SK-N-SH (cell line): ENCODE results near the gene SPRY1. TPM values are rescaled to one million over a fixed set of nuclear protein-coding genes. Genes with fewer than 3 reads are reported as not detected.
A peak's percentile ranks its signal among the peaks of the same experiment; 100 is the strongest.

Experiments
- CHD2 ChIP-seq: fragments of 150-350 bp; IDR thresholded peaks from 2 replicates; pipeline ENCODE4 v1.6.1; 2018; ENCODE audit warnings: low read length; ENCODE audit not compliant: partially characterized antibody
- ELF1 ChIP-seq: IDR thresholded peaks from 2 replicates; pipeline ENCODE4 v1.4.0; 2012
- EP300 ChIP-seq, 2 experiments: IDR thresholded peaks; 2 replicates each; pipeline versions ENCODE4 v1.4.0 to v1.6.1; 2012; ENCODE audit warnings: borderline replicate concordance in 1 of 2, low read depth in 1 of 2, low read length in 1 of 2
- FOSL2 ChIP-seq: IDR thresholded peaks from 2 replicates; pipeline ENCODE4 v1.4.0; 2012; ENCODE audit warnings: low read depth, mild to moderate bottlenecking, moderate library complexity, borderline replicate concordance
- FOXJ3 ChIP-seq: sonication (generic); formaldehyde crosslinking; IDR thresholded peaks from 2 replicates; pipeline ENCODE4 v1.5.1; 2020; ENCODE audit warnings: mild to moderate bottlenecking, missing genetic modification reagents
- FOXM1 ChIP-seq: IDR thresholded peaks from 2 replicates; pipeline ENCODE4 v1.4.0; 2012; ENCODE audit warnings: low read depth, mild to moderate bottlenecking
- GABPA ChIP-seq: IDR thresholded peaks from 2 replicates; pipeline ENCODE4 v1.4.0; 2012; ENCODE audit warnings: low read depth, mild to moderate bottlenecking
- MEF2A ChIP-seq: IDR thresholded peaks from 2 replicates; pipeline ENCODE4 v1.4.0; 2012; ENCODE audit warnings: low read depth, borderline replicate concordance
- MXI1 ChIP-seq: IDR thresholded peaks from 2 replicates; pipeline ENCODE4 v1.6.1; 2012; ENCODE audit warnings: mild to moderate bottlenecking, low read depth, low read length, improper control_type of control experiment
- NFIC ChIP-seq: IDR thresholded peaks from 2 replicates; pipeline ENCODE4 v1.4.0; 2012; ENCODE audit warnings: borderline replicate concordance
- POLR2AphosphoS5 ChIP-seq: IDR thresholded peaks from 2 replicates; pipeline ENCODE4 v1.6.1; 2012; ENCODE audit warnings: low read depth, low read length
- RAD21 ChIP-seq: IDR thresholded peaks from 2 replicates; pipeline ENCODE4 v1.6.1; 2012; ENCODE audit warnings: mild to moderate bottlenecking, low read length
- SMC3 ChIP-seq: IDR thresholded peaks from 2 replicates; pipeline ENCODE4 v1.6.1; 2012; ENCODE audit warnings: low read depth, low read length, improper control_type of control experiment
- TAF1 ChIP-seq: IDR thresholded peaks from 2 replicates; pipeline ENCODE4 v1.6.1; 2012; ENCODE audit warnings: low read depth, mild to moderate bottlenecking, low read length, moderate library complexity, borderline replicate concordance
- YY1 ChIP-seq: IDR thresholded peaks from 2 replicates; pipeline ENCODE4 v1.4.0; 2012; ENCODE audit warnings: low read depth, mild to moderate bottlenecking
- polyA plus RNA-seq, 3 experiments: library from polyadenylated mRNA; depleted of rRNA; stranded (reverse); fragments of >200 nt; gene quantifications; 2 replicates each; pipeline ENCODE4 v1.2.3, GENCODE V29; 2012
- TF ChIP-seq, protein P1 (sequence below): fragments of 150-350 bp; IDR thresholded peaks from 2 replicates; pipeline ENCODE4 v1.6.1; 2017; ENCODE audit warnings: antibody characterized with exemption, low read length, low read depth, borderline replicate concordance
- TF ChIP-seq, protein P2 (sequence below): fragments of 200-600 bp; sonication (generic); IDR thresholded peaks from 2 replicates; pipeline ENCODE4 v1.6.1; 2017; ENCODE audit warnings: antibody characterized with exemption, mild to moderate bottlenecking, moderate library complexity
- TF ChIP-seq, protein P3 (sequence below): IDR thresholded peaks from 2 replicates; pipeline ENCODE4 v1.4.0; 2012; ENCODE audit warnings: low read depth, borderline replicate concordance
- TF ChIP-seq, protein P4 (sequence below): IDR thresholded peaks from 2 replicates; pipeline ENCODE4 v1.6.1; 2012; ENCODE audit warnings: mild to moderate bottlenecking, low read depth, low read length, moderate library complexity

The SPRY1 gene
- polyA plus RNA-seq, 1 of the 3 experiments (the other 2 are of a cell fraction), result 12.4 TPM

DNA sequence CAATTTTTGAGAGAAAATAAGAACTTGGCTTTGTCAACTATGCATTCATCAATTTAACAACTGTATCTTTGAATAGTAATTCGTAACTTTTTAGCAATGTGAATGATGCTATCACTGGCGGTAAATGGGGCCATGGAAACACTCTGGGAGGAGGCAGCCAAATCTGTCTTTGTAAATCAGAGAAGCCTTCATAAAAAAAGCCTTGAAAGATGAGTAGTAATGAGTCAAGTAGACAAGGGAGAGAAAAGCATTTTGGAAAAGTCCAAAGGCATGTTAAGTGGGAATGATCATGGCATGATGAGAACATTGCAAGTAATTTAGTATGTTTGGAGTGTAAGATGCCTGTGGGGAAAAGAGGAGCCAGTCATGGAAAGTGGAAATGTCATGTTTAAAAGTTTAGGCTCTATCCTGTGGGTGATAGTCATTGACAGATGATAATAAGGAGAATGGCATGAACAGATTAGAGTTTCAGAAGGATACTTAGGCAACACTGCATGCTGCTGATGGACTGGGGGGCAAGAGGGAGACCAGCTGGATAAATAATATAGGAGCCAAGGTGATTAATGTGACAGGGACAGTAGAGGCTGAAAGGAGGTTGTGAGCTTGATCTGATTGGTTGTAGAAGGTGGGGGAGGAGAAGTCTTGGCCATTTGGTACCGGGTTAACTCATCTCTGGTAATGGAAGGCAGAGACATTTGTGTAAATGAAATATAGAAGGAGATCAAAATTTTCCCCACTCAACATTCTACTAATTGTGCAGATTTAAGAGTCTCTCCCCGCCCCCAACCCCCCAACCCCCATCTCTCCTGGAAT lies 16.3 kb downstream of the SPRY1 start (continued):
- TF ChIP-seq, protein P1, sequence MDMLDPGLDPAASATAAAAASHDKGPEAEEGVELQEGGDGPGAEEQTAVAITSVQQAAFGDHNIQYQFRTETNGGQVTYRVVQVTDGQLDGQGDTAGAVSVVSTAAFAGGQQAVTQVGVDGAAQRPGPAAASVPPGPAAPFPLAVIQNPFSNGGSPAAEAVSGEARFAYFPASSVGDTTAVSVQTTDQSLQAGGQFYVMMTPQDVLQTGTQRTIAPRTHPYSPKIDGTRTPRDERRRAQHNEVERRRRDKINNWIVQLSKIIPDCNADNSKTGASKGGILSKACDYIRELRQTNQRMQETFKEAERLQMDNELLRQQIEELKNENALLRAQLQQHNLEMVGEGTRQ, result no peak
- TF ChIP-seq FOSL2 (peak; percentile 61; the same call in 1 of the 2 replicates), NFIC (peak; percentile 89), MXI1 (no peak), EP300 (IDR thresholded peaks at IDR 0.05; ENCODE audit: borderline replicate concordance in 1 of 2, low read depth in 1 of 2, low read length in 1 of 2) (peak in 1 of 2 experiments; percentile 88; a peak in 2 of 4 replicates), FOXJ3 (CRISPR knock-in tag) (no peak), POLR2AphosphoS5 (peak; percentile 56; the same call in 1 of the 2 replicates), FOXM1 (no peak), CHD2 (no peak), ELF1 (no peak), RAD21 (no peak), SMC3 (no peak), GABPA (no peak), TAF1 (no peak), MEF2A (peak; percentile 54; the same call in 1 of the 2 replicates), YY1 (no peak)
- TF ChIP-seq, protein P2, sequence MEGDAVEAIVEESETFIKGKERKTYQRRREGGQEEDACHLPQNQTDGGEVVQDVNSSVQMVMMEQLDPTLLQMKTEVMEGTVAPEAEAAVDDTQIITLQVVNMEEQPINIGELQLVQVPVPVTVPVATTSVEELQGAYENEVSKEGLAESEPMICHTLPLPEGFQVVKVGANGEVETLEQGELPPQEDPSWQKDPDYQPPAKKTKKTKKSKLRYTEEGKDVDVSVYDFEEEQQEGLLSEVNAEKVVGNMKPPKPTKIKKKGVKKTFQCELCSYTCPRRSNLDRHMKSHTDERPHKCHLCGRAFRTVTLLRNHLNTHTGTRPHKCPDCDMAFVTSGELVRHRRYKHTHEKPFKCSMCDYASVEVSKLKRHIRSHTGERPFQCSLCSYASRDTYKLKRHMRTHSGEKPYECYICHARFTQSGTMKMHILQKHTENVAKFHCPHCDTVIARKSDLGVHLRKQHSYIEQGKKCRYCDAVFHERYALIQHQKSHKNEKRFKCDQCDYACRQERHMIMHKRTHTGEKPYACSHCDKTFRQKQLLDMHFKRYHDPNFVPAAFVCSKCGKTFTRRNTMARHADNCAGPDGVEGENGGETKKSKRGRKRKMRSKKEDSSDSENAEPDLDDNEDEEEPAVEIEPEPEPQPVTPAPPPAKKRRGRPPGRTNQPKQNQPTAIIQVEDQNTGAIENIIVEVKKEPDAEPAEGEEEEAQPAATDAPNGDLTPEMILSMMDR, result no peak
- TF ChIP-seq, protein P3, sequence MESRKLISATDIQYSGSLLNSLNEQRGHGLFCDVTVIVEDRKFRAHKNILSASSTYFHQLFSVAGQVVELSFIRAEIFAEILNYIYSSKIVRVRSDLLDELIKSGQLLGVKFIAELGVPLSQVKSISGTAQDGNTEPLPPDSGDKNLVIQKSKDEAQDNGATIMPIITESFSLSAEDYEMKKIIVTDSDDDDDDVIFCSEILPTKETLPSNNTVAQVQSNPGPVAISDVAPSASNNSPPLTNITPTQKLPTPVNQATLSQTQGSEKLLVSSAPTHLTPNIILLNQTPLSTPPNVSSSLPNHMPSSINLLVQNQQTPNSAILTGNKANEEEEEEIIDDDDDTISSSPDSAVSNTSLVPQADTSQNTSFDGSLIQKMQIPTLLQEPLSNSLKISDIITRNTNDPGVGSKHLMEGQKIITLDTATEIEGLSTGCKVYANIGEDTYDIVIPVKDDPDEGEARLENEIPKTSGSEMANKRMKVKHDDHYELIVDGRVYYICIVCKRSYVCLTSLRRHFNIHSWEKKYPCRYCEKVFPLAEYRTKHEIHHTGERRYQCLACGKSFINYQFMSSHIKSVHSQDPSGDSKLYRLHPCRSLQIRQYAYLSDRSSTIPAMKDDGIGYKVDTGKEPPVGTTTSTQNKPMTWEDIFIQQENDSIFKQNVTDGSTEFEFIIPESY, result peak; percentile 51; the same call in 1 of the 2 replicates
- TF ChIP-seq, protein P4, sequence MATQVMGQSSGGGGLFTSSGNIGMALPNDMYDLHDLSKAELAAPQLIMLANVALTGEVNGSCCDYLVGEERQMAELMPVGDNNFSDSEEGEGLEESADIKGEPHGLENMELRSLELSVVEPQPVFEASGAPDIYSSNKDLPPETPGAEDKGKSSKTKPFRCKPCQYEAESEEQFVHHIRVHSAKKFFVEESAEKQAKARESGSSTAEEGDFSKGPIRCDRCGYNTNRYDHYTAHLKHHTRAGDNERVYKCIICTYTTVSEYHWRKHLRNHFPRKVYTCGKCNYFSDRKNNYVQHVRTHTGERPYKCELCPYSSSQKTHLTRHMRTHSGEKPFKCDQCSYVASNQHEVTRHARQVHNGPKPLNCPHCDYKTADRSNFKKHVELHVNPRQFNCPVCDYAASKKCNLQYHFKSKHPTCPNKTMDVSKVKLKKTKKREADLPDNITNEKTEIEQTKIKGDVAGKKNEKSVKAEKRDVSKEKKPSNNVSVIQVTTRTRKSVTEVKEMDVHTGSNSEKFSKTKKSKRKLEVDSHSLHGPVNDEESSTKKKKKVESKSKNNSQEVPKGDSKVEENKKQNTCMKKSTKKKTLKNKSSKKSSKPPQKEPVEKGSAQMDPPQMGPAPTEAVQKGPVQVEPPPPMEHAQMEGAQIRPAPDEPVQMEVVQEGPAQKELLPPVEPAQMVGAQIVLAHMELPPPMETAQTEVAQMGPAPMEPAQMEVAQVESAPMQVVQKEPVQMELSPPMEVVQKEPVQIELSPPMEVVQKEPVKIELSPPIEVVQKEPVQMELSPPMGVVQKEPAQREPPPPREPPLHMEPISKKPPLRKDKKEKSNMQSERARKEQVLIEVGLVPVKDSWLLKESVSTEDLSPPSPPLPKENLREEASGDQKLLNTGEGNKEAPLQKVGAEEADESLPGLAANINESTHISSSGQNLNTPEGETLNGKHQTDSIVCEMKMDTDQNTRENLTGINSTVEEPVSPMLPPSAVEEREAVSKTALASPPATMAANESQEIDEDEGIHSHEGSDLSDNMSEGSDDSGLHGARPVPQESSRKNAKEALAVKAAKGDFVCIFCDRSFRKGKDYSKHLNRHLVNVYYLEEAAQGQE, result no peak
